HCT116 (cell line): ENCODE results near the gene SLC10A7. TPM values are rescaled to one million over a fixed set of nuclear protein-coding genes. Genes with fewer than 3 reads are reported as not detected.

Source experiments
- ATAC-seq: fragments of 200-7000 bp; cut with Tn5 transposase; 2 replicates; pipeline ENCODE4 v1.9.1; 2020; ENCODE audit warnings: mild to moderate bottlenecking, moderate library complexity
- BruUV-seq: library from RNA; stranded (reverse); fragments of 400-500 nt; replicated peaks from 2 replicates; lab custom pipeline; 2021; lab: Mats Ljungman, UMichigan
- CTCF ChIA-PET: fragments of 300-600 bp; sonication (Branson Sonifier 250); formaldehyde crosslinking; loops from one replicate; lab custom pipeline; 2021; ENCODE audit warnings: antibody characterized with exemption; lab: Charles Lee
- POLR2A ChIA-PET: fragments of 300-600, 350-600 bp; sonication (Branson Sonifier 250); formaldehyde crosslinking; loops from one replicate; lab custom pipeline; 2021; ENCODE audit warnings: antibody characterized with exemption; lab: Charles Lee
- RAD21 ChIA-PET, 2 experiments: fragments of 300-600 bp; sonication (Branson Sonifier 250); formaldehyde crosslinking; loops; one replicate each; lab custom pipeline; 2023; ENCODE audit warnings: low total read pairs in 2 of 2; ENCODE audit not compliant: uncharacterized antibody in 2 of 2, unreplicated experiment in 2 of 2, low non-redundant PET in 1 of 2; lab: Charles Lee
- DNase-seq: peaks from one replicate; pipeline ENCODE4 v3.0.0-alpha.2; 2010; ENCODE audit warnings: low read depth, low spot score
- H2AFZ ChIP-seq: fragments of 200-600 bp; shearing (Covaris generic), sonication (generic); 2 replicates; pipeline ENCODE4 v1.6.1; 2017; ENCODE audit warnings: low read depth, mixed run types, mixed read lengths, antibody characterized with exemption, low read length; ENCODE audit not compliant: poor library complexity, severe bottlenecking
- H3K27ac ChIP-seq: 2 replicates; pipeline ENCODE4 v1.5.1; 2012; ENCODE audit warnings: low read depth, low read length
- H3K27me3 ChIP-seq: fragments of 200-600 bp; sonication (generic); 2 replicates; pipeline ENCODE4 v1.6.1; 2016; ENCODE audit warnings: mixed run types, low read length, mixed read lengths; ENCODE audit not compliant: insufficient read depth
- H3K36me3 ChIP-seq, 2 experiments: fragments of 200-500 bp in 1 of 2; fragments of 200-600 bp in 1 of 2; sonication (Bioruptor generic) in 1 of 2; sonication (generic) in 1 of 2; 2 replicates each; pipeline versions ENCODE4 v1.5.1 to v1.6.1; 2014 to 2016; ENCODE audit warnings: low read length in 2 of 2, inconsistent platforms in 1 of 2, mixed read lengths in 1 of 2, mixed run types in 1 of 2; ENCODE audit not compliant: insufficient read depth in 2 of 2, control insufficient read depth in 1 of 2
- H3K4me1 ChIP-seq, 2 experiments: fragments of 200-600 bp in 1 of 2; sonication (generic) in 1 of 2; 2 replicates each; pipeline versions ENCODE4 v1.5.1 to v1.6.1; 2012 to 2017; ENCODE audit warnings: low read length in 2 of 2, inconsistent platforms in 1 of 2, mild to moderate bottlenecking in 1 of 2, mixed read lengths in 1 of 2, mixed run types in 1 of 2, moderate library complexity in 1 of 2; ENCODE audit not compliant: insufficient read depth in 2 of 2, control insufficient read depth in 1 of 2
- H3K4me2 ChIP-seq: fragments of 200-600 bp; sonication (generic); 2 replicates; pipeline ENCODE4 v1.6.1; 2017; ENCODE audit warnings: mixed run types, low read length, mixed read lengths
- H3K4me3 ChIP-seq, 2 experiments: fragments of 200-600 bp in 1 of 2; sonication (generic) in 1 of 2; replicated peaks in 1 of 2; 2 replicates each; pipeline ENCODE4 v1.5.1; 2011 to 2016; ENCODE audit warnings: low read length in 2 of 2, control low read depth in 1 of 2, low read depth in 1 of 2, mild to moderate bottlenecking in 1 of 2, mixed read lengths in 1 of 2, mixed run types in 1 of 2
- H3K79me2 ChIP-seq: fragments of 200-600 bp; sonication (generic); 2 replicates; pipeline ENCODE4 v1.6.1; 2017; ENCODE audit warnings: mild to moderate bottlenecking, mixed run types, low read length, moderate library complexity, mixed read lengths; ENCODE audit not compliant: insufficient read depth
- H3K9ac ChIP-seq: fragments of 200-600 bp; sonication (generic); 2 replicates; pipeline ENCODE4 v1.6.1; 2016; ENCODE audit warnings: low read length, mixed read lengths
- H3K9me2 ChIP-seq: fragments of 200-600 bp; sonication (generic), shearing (Covaris generic); 2 replicates; pipeline ENCODE4 v1.6.1; 2017; ENCODE audit warnings: mixed run types, mild to moderate bottlenecking, moderate library complexity; ENCODE audit not compliant: insufficient read depth
- H3K9me3 ChIP-seq, 2 experiments: fragments of 200-500 bp in 1 of 2; fragments of 200-600 bp in 1 of 2; sonication (Bioruptor generic) in 1 of 2; sonication (generic) in 1 of 2; 2 replicates each; pipeline ENCODE4 v1.6.1; 2014 to 2017; ENCODE audit warnings: low read length in 2 of 2, mixed read lengths in 2 of 2, inconsistent platforms in 1 of 2, low read depth in 1 of 2, mild to moderate bottlenecking in 1 of 2, mixed run types in 1 of 2, moderate library complexity in 1 of 2; ENCODE audit not compliant: control insufficient read depth in 1 of 2, insufficient read depth in 1 of 2
- H4K20me1 ChIP-seq: fragments of 200-600 bp; sonication (generic), shearing (Covaris generic); 2 replicates; pipeline ENCODE4 v1.6.1; 2017; ENCODE audit warnings: mixed run types, mild to moderate bottlenecking, moderate library complexity; ENCODE audit not compliant: insufficient read depth
- CBX3 ChIP-seq: IDR thresholded peaks from 2 replicates; pipeline ENCODE4 v1.6.1; 2012; ENCODE audit warnings: low read depth
- CEBPB ChIP-seq: IDR thresholded peaks from 2 replicates; pipeline ENCODE4 v1.6.1; 2012; ENCODE audit warnings: low read depth
- EGR1 ChIP-seq: IDR thresholded peaks from 2 replicates; pipeline ENCODE4 v1.6.1; 2012; ENCODE audit warnings: low read depth
- ELF1 ChIP-seq: IDR thresholded peaks from 2 replicates; pipeline ENCODE4 v1.6.1; 2012; ENCODE audit warnings: low read depth, borderline replicate concordance
- EZH2 ChIP-seq: fragments of 200-600 bp; sonication (generic); IDR thresholded peaks from 2 replicates; pipeline ENCODE4 v1.6.1; 2017; ENCODE audit warnings: antibody characterized with exemption, mixed run types
- EZH2phosphoT487 ChIP-seq: fragments of 200-600 bp; IDR thresholded peaks from 2 replicates; pipeline ENCODE4 v1.6.1; 2018; ENCODE audit warnings: antibody characterized with exemption, borderline replicate concordance
- FOSL1 ChIP-seq: IDR thresholded peaks from 2 replicates; pipeline ENCODE4 v1.6.1; 2012; ENCODE audit warnings: low read depth
- JUND ChIP-seq: IDR thresholded peaks from 2 replicates; pipeline ENCODE4 v1.6.1; 2012
- POLR2A ChIP-seq: IDR thresholded peaks from 2 replicates; pipeline ENCODE4 v1.7.0; 2011; ENCODE audit warnings: borderline replicate concordance; ENCODE audit not compliant: insufficient read depth, insufficient read length; ENCODE audit errors: extremely low read depth
- POLR2AphosphoS5 ChIP-seq: IDR thresholded peaks from 2 replicates; pipeline ENCODE4 v1.6.1; 2011; ENCODE audit warnings: mild to moderate bottlenecking, low read depth, low read length, moderate library complexity
- SIN3A ChIP-seq: IDR thresholded peaks from 2 replicates; pipeline ENCODE4 v1.6.1; 2012; ENCODE audit warnings: low read depth
- SP1 ChIP-seq: IDR thresholded peaks from 2 replicates; pipeline ENCODE4 v1.6.1; 2012; ENCODE audit warnings: low read depth
- SRF ChIP-seq: IDR thresholded peaks from 2 replicates; pipeline ENCODE4 v1.6.1; 2012; ENCODE audit warnings: low read depth
- TCF7L2 ChIP-seq: IDR thresholded peaks from 2 replicates; pipeline ENCODE4 v1.7.0; 2011; ENCODE audit warnings: borderline replicate concordance, inconsistent platforms; ENCODE audit not compliant: insufficient read depth, insufficient read length; ENCODE audit errors: extremely low read depth
- YY1 ChIP-seq: IDR thresholded peaks from 2 replicates; pipeline ENCODE4 v1.6.1; 2011; ENCODE audit warnings: low read length, low read depth, moderate library complexity, mild to moderate bottlenecking; ENCODE audit not compliant: insufficient replicate concordance; ENCODE audit errors: extremely low read depth
- ZFX ChIP-seq: fragments of 450-650 bp; IDR thresholded peaks from 2 replicates; pipeline ENCODE4 v1.6.1; 2017
- ZNF274 ChIP-seq: fragments of 200-500 bp; sonication (Bioruptor generic); IDR thresholded peaks from 2 replicates; pipeline ENCODE4 v1.6.1; 2014; ENCODE audit warnings: mild to moderate bottlenecking, low read depth, low read length, inconsistent platforms
- intact Hi-C: fragments of 100-400 bp; cut with micrococcal nuclease; formaldehyde crosslinking; loops from 2 replicates; pipeline ENCODE4 v1.10.0; 2022
- total RNA-seq: library from RNA; stranded (reverse); gene quantifications from one replicate; pipeline ENCODE4 v1.2.1, GENCODE V29; 2021; ENCODE audit not compliant: unreplicated experiment
- TF ChIP-seq, protein P1 (sequence below): IDR thresholded peaks from 2 replicates; pipeline ENCODE4 v1.6.1; 2012
- TF ChIP-seq, protein P2 (sequence below): IDR thresholded peaks from 2 replicates; pipeline ENCODE4 v1.6.1; 2011; ENCODE audit warnings: mild to moderate bottlenecking, low read length, moderate library complexity; ENCODE audit not compliant: insufficient replicate concordance; ENCODE audit errors: extremely low read depth
- TF ChIP-seq, protein P3 (sequence below): IDR thresholded peaks from 2 replicates; pipeline ENCODE4 v1.6.1; 2012

SLC10A7 gene
- total RNA-seq, 1 experiment from 2014 or later: 5.5 TPM

DNA sequence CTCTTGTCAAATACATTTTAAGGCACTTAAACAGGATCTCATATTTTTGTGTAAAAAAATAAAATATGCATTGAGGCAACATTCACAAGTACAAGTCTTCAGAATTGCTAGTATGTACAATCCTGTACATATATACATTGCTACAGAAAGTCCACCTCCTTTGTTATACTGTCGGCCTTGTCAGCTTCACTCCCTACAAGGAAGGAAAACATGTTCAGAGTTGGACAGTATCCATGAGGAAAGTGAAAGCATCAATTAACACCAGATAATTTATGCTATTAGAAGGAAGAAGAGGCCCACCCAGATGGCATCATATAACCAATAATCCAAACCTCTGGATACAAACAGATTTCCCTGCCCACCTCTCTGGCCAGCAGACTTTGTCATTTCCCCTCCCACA is 265.4 kb downstream of the SLC10A7 start:
- Histone ChIP-seq H3K36me3 (no peaks in the 10 kb centered on the region), H3K27me3 (no peaks in the 10 kb centered on the region), H3K4me2 (no peak overlapping the region), H3K9ac (no peak overlapping the region), H2AFZ (no peak overlapping the region), H3K9me2 (no peaks in the 10 kb centered on the region), H3K27ac (no peak overlapping the region), H3K4me1 (peaks cover 12% of the 10 kb centered on the region in 2 experiments; a peak in 3 of 4 replicates), H3K4me3 (no peak overlapping the region), H3K79me2 (no peaks in the 10 kb centered on the region), H4K20me1 (no peaks in the 10 kb centered on the region), H3K9me3 (no peaks in the 10 kb centered on the region)
- intact Hi-C loops: no loop called here
- RAD21 ChIA-PET: no interaction called here
- CTCF ChIA-PET: no interaction called here
- DNase-seq (no peak), ATAC-seq (no peak)
- BruUV-seq: no TSS peak
- POLR2A ChIA-PET: no interaction called here
- TF ChIP-seq, protein P1, sequence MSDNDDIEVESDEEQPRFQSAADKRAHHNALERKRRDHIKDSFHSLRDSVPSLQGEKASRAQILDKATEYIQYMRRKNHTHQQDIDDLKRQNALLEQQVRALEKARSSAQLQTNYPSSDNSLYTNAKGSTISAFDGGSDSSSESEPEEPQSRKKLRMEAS: no peak

DNA sequence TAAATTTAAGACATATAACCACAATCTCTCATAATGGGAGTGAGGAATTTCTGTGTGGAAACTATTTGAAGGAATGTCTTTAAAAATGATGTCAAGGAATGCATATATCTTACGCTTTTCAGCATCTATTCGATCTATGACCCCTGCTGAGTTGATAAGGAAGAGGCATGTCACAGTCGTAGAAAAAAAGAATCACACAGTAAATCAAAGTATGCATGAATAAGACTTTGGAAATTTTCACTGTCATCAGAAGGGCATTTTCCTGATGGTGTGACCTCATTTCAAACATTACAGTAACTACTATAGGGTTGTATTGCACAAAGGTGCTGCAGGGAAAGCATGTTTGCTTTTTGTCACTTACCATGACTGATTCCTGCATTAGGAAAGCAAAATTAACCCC is 265.9 kb downstream of the SLC10A7 start:
- ATAC-seq (no peak), DNase-seq (no peak)
- RAD21 ChIA-PET: no interaction called here
- Histone ChIP-seq H3K4me2 (no peak overlapping the region), H3K4me1 (peaks cover 7 to 8% of the 10 kb centered on the region in 2 experiments; a peak in 3 of 4 replicates), H3K27ac (no peak overlapping the region), H3K9me3 (no peaks in the 10 kb centered on the region), H3K9me2 (no peaks in the 10 kb centered on the region), H3K27me3 (no peaks in the 10 kb centered on the region), H3K4me3 (no peak overlapping the region), H4K20me1 (no peaks in the 10 kb centered on the region), H2AFZ (no peak overlapping the region), H3K9ac (no peak overlapping the region), H3K79me2 (no peaks in the 10 kb centered on the region), H3K36me3 (no peaks in the 10 kb centered on the region)
- intact Hi-C loops: no loop called here
- no peak for TF ChIP-seq CBX3
- no peak for TF ChIP-seq POLR2AphosphoS5
- TF ChIP-seq EZH2: no peak
- no peak for TF ChIP-seq SRF
- no peak for TF ChIP-seq ZFX
- TF ChIP-seq JUND: no peak
- TF ChIP-seq, protein P2, sequence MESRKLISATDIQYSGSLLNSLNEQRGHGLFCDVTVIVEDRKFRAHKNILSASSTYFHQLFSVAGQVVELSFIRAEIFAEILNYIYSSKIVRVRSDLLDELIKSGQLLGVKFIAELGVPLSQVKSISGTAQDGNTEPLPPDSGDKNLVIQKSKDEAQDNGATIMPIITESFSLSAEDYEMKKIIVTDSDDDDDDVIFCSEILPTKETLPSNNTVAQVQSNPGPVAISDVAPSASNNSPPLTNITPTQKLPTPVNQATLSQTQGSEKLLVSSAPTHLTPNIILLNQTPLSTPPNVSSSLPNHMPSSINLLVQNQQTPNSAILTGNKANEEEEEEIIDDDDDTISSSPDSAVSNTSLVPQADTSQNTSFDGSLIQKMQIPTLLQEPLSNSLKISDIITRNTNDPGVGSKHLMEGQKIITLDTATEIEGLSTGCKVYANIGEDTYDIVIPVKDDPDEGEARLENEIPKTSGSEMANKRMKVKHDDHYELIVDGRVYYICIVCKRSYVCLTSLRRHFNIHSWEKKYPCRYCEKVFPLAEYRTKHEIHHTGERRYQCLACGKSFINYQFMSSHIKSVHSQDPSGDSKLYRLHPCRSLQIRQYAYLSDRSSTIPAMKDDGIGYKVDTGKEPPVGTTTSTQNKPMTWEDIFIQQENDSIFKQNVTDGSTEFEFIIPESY: no peak
- no peak for TF ChIP-seq YY1
- no peak for TF ChIP-seq EGR1
- TF ChIP-seq EZH2phosphoT487: no peak
- TF ChIP-seq TCF7L2: no peak
- TF ChIP-seq, protein P3, sequence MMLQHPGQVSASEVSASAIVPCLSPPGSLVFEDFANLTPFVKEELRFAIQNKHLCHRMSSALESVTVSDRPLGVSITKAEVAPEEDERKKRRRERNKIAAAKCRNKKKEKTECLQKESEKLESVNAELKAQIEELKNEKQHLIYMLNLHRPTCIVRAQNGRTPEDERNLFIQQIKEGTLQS: no peak
- TF ChIP-seq, protein P1: no peak
- TF ChIP-seq POLR2A: no peak
- TF ChIP-seq SIN3A: no peak
- TF ChIP-seq CEBPB: no peak
- no peak for TF ChIP-seq ELF1
- no peak for TF ChIP-seq FOSL1
- TF ChIP-seq ZNF274: no peak
- TF ChIP-seq SP1: no peak
- CTCF ChIA-PET: no interaction called here
- BruUV-seq: no TSS peak
- POLR2A ChIA-PET: no interaction called here
